ENCODE data around the gene ZNF823. TPM values are rescaled to one million over a fixed set of nuclear protein-coding genes. Genes with fewer than 3 reads are reported as not detected.

ZNF823 gene
- polyA plus RNA-seq, 1 of the 3 experiments (the other 2 are of a cell fraction), result 1.5 TPM

GRCh38 chr19:11738746-11739620 lies at the start of gene ZNF823 (continued):
- no peak for TF ChIP-seq ZBTB33 (IDR thresholded peaks at IDR 0.05; ENCODE audit: borderline replicate concordance, low read depth)
- peak; percentile 93 for TF ChIP-seq POLR2AphosphoS5 (IDR thresholded peaks at IDR 0.05; ENCODE audit: low read depth, low read length)
- peak; percentile 45; the same call in 1 of the 2 replicates for TF ChIP-seq GATA2 (CRISPR knock-in tag; IDR thresholded peaks at IDR 0.05)
- no peak for TF ChIP-seq MEF2A (IDR thresholded peaks at IDR 0.05; ENCODE audit: borderline replicate concordance, low read depth)
- peak; percentile 45; the same call in 1 of the 2 replicates for TF ChIP-seq REST (IDR thresholded peaks at IDR 0.05; ENCODE audit: low read depth, low read length)
- TF ChIP-seq YY1 (IDR thresholded peaks at IDR 0.05; ENCODE audit: low read depth), result no peak
- TF ChIP-seq RFX5 (IDR thresholded peaks at IDR 0.05; ENCODE audit: low read length), result no peak

- Histone ChIP-seq H3K36me3 (replicated peaks in 1 of 2; ENCODE audit: control insufficient read depth in 1 of 2, insufficient read depth in 2 of 2, low read length in 1 of 2) (peaks cover 0 to 15% of the 10 kb centered on the region in 2 experiments), H2AFZ (ENCODE audit: low read depth) (no peak overlapping the region), H3K9me2 (no peaks in the 10 kb centered on the region), H3K9ac (no peak overlapping the region), H3K27me3 (ENCODE audit: insufficient read depth) (no peaks in the 10 kb centered on the region), H3K4me3 (ENCODE audit: low read depth in 2 of 2, low read length in 1 of 2) (no peak overlapping the region), H3K9me3 (peaks cover 24% of the 10 kb centered on the region), H3K4me1 (ENCODE audit: control insufficient read depth in 1 of 2, insufficient read depth in 2 of 2, low read depth in 1 of 2, low read length in 1 of 2) (no peaks in the 10 kb centered on the region), H3K79me2 (ENCODE audit: insufficient read depth) (no peaks in the 10 kb centered on the region), H4K20me1 (ENCODE audit: insufficient read depth) (no peaks in the 10 kb centered on the region), H3K27ac (ENCODE audit: low read depth in 2 of 2, low read length in 1 of 2) (no peak overlapping the region), H3F3A (replicated peaks; ENCODE audit: insufficient read depth) (no peaks in the 10 kb centered on the region), H3K4me2 (no peak overlapping the region)
- TF ChIP-seq GABPA (IDR thresholded peaks at IDR 0.05; ENCODE audit: low read depth) (no peak), RAD21 (IDR thresholded peaks at IDR 0.05; ENCODE audit: low read length) (no peak), TCF12 (IDR thresholded peaks at IDR 0.05) (no peak), REST (IDR thresholded peaks at IDR 0.05; ENCODE audit: low read depth, low read length) (no peak), SIN3A (IDR thresholded peaks at IDR 0.05; ENCODE audit: borderline replicate concordance, low read depth, low read length) (no peak), IRF3 (IDR thresholded peaks at IDR 0.05; ENCODE audit: low read depth, low read length) (no peak), PBX3 (IDR thresholded peaks at IDR 0.05) (no peak)
- ChIA-PET POLR2A (no interaction called here), CTCF (interaction anchor here (2.3 kb wide), 1 partner anchor 10 kb away, joined by 20 read pairs; the partner anchor contains the start of gene ZNF491)
- DNase-seq, result no peak
- 60% methylated on average over 3 of the region's 3 CpGs for WGBS (ENCODE audit: low lambda C conversion rate)
Measured at GRCh38 chr19:11787536-11787935, 48.8 kb upstream of the ZNF823 start.
